PC-3 (cell line): Measurements from ENCODE around the gene TMTC1.

ENCODE experiments used
- EZH2 ChIP-seq: fragments of 300-600 bp; sonication (generic); IDR thresholded peaks from one replicate; pipeline ENCODE4 v1.6.1; 2017; ENCODE audit warnings: antibody characterized with exemption, mild to moderate bottlenecking, low read length; ENCODE audit not compliant: unreplicated experiment
- EZH2phosphoT487 ChIP-seq: fragments of 300-600 bp; sonication (generic); IDR thresholded peaks from 2 replicates; pipeline ENCODE4 v1.6.1; 2018; ENCODE audit warnings: mild to moderate bottlenecking, antibody characterized with exemption, low read length, borderline replicate concordance
- TF ChIP-seq, protein P1 (sequence below): fragments of 300-600 bp; sonication (generic); conservative IDR thresholded peaks from 2 replicates; pipeline ENCODE4 v1.5.1; 2017; ENCODE audit warnings: antibody characterized with exemption, low read depth, mild to moderate bottlenecking, low read length

DNA sequence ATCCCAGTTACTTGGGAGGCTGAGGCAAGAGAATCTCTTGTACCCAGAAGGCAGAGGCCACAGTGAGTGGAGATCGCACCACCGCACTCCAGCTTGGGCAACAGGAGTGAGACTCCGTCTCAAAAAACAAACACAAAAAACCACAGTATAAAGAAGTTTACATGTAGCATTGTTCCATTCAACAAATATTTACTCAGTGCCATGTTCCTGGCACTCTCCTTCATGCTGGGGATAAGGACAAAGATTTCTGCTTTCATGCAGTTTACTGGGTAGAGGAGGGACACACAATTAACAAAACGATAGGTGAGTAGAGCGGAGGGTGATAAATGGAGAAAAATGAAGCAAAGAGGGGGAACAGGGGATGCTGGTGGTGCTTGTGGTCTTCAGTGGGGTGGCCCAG is 218.0 kb downstream of the TMTC1 start:
- TF ChIP-seq, protein P1, sequence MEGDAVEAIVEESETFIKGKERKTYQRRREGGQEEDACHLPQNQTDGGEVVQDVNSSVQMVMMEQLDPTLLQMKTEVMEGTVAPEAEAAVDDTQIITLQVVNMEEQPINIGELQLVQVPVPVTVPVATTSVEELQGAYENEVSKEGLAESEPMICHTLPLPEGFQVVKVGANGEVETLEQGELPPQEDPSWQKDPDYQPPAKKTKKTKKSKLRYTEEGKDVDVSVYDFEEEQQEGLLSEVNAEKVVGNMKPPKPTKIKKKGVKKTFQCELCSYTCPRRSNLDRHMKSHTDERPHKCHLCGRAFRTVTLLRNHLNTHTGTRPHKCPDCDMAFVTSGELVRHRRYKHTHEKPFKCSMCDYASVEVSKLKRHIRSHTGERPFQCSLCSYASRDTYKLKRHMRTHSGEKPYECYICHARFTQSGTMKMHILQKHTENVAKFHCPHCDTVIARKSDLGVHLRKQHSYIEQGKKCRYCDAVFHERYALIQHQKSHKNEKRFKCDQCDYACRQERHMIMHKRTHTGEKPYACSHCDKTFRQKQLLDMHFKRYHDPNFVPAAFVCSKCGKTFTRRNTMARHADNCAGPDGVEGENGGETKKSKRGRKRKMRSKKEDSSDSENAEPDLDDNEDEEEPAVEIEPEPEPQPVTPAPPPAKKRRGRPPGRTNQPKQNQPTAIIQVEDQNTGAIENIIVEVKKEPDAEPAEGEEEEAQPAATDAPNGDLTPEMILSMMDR, result no peak
- TF ChIP-seq EZH2, result no peak
- TF ChIP-seq EZH2phosphoT487, result no peak
